ENCODE data around the gene PLCH1.

GRCh38 chr3:155369735-155370134 is 375.1 kb downstream of the PLCH1 start:
- TF ChIP-seq POLR2A (IDR thresholded peaks at IDR 0.05) (no peak), CTCF (IDR thresholded peaks at IDR 0.05) (no peak)

Measured in uterus (tissue), 2 donors.